Activated T-cell treated with anti-CD3 and anti-CD28 coated beads, Interleukin-2, amount 50 U/mL, for 72 hours (primary cell): ENCODE results near the gene FRY. TPM values are rescaled to one million over a fixed set of nuclear protein-coding genes. Genes with fewer than 3 reads are reported as not detected.
A peak's percentile ranks its signal among the peaks of the same experiment; 100 is the strongest.

Experiments used
- ATAC-seq, 2 donors: fragments of 150-1000 bp; cut with Tn5 transposase; replicated peaks in 1 of 2; 2 replicates each; pipeline ENCODE4 v1.10.0; 2021; ENCODE audit warnings: moderate library complexity in 2 of 2, mild to moderate bottlenecking in 1 of 2
- DNase-seq, 2 donors: peaks; one replicate each; pipeline ENCODE4 v3.0.0; 2021 to 2022; ENCODE audit warnings: mixed read lengths in 1 of 2
- H3K27ac Mint-ChIP-seq: one replicate; pipeline ENCODE4 v1.8.0; 2022; ENCODE audit warnings: mild to moderate bottlenecking, moderate library complexity, mixed read lengths
- H3K27me3 Mint-ChIP-seq: one replicate; pipeline ENCODE4 v1.8.0; 2022; ENCODE audit warnings: low read depth, mixed read lengths
- H3K36me3 Mint-ChIP-seq, 2 donors: one replicate each; pipeline ENCODE4 v1.8.0; 2022; ENCODE audit warnings: mixed read lengths in 2 of 2, mild to moderate bottlenecking in 1 of 2; ENCODE audit not compliant: insufficient read depth in 2 of 2
- H3K4me1 Mint-ChIP-seq: one replicate; pipeline ENCODE4 v1.8.0; 2022; ENCODE audit warnings: low read depth, mixed read lengths
- H3K4me3 Mint-ChIP-seq, 2 donors: one replicate each; pipeline ENCODE4 v1.8.0; 2022; ENCODE audit warnings: mild to moderate bottlenecking in 2 of 2, mixed read lengths in 2 of 2, moderate library complexity in 2 of 2
- H3K9me3 Mint-ChIP-seq, 2 donors: one replicate each; pipeline ENCODE4 v1.8.0; 2022; ENCODE audit warnings: mixed read lengths in 2 of 2
- total RNA-seq, 2 donors: library from RNA; stranded (reverse); gene quantifications; one replicate each; pipeline ENCODE4 v1.2.3, GENCODE V29; 2022

Gene FRY
- total RNA-seq, 2 donors from 2014 or later = 6.5 to 7.6 TPM

DNA sequence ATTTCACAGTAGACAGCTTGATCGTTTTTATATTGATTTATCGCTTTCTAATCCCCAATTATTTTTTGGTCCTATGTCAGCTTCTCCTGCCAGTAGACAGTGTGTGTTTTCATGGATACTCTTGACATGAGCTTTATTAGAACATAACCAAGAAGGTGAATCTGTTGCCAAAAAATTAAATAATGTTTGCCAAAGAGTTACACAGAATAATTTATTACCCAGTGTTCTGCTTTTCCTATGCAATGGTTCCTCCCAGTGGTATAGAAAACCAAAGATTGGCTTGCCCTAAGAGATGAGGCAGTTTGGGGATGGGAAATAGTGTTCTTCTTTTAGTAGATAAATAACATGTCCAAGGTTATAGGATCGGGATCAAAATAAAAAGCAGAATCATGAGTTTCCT lies 8.5 kb upstream of the FRY start:
- H3K4me3 Mint-ChIP-seq = no peak overlapping the region
- H3K27ac Mint-ChIP-seq = no peak overlapping the region
- ATAC-seq (no peak), DNase-seq (no peak)
- H3K9me3 Mint-ChIP-seq = no peaks in the 10 kb centered on the region
- H3K4me1 Mint-ChIP-seq = no peaks in the 10 kb centered on the region
- H3K27me3 Mint-ChIP-seq = no peaks in the 10 kb centered on the region
- H3K36me3 Mint-ChIP-seq = no peaks in the 10 kb centered on the region

DNA sequence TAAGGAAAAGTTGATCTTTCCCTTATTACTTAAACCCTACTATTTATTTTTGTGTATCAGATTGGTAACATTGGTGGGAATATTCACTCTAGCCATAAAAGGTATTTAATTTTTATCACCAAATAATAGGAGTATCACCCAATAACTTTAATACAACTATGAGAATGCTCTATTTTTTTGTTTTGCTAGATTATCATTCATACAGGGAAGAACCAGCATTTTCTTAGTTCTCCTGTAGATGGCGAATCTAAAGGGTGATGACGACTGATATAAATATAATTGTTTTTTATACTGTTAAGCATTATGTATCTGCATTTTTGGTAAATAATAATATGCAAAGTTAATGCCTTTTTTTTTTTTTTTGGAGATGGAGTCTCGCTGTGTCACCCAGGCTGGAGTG lies 7.9 kb upstream of the FRY start:
- Mint-ChIP-seq H3K27me3 (no peaks in the 10 kb centered on the region), H3K4me1 (no peaks in the 10 kb centered on the region), H3K4me3 (no peak overlapping the region), H3K9me3 (no peaks in the 10 kb centered on the region), H3K36me3 (no peaks in the 10 kb centered on the region), H3K27ac (no peak overlapping the region)
- no peak for DNase-seq
- no peak for ATAC-seq

DNA sequence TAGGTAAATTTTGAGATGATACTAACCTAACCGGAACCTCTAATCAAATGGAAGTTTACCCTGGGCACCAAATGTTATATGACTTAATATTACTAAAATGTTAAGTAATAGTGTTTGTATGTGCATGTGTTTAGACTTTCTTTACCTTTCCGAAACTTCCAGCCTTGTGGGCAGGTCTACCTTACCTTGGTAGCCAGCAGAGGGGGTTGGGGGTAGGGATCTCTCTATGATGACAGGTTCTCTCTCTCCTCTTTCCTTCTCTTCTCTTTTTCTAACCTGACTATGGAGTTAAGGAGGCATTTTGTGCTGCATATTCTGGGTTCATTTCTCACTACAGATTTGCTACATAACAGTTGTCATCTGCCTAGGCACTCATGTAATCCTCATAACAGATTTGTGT lies 6.8 kb upstream of the FRY start:
- DNase-seq (no peak), ATAC-seq (no peak)
- H3K9me3 Mint-ChIP-seq = no peaks in the 10 kb centered on the region
- H3K4me3 Mint-ChIP-seq = no peak overlapping the region
- no peaks in the 10 kb centered on the region for H3K36me3 Mint-ChIP-seq
- no peaks in the 10 kb centered on the region for H3K4me1 Mint-ChIP-seq
- H3K27ac Mint-ChIP-seq = no peak overlapping the region
- H3K27me3 Mint-ChIP-seq = no peaks in the 10 kb centered on the region

DNA sequence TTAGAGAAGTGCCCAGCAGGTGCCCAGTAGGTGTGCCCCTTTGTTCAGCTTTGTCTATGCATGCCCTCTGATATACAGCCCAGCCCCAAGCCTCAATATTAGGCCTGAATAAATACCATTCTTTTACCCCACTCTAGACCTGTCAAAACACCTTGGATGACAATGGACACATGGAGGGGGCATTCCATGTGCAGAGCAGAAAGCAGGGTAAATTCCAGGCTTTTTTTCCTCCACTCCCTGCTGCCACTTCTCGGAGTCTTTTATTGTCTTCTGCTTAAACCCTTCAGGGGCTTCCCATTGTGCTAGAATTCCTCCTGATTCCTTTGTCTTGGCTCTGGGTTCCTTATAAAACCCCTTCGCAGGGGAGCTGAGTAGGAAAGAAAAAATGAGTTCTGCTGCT lies 5.8 kb upstream of the FRY start:
- Mint-ChIP-seq H3K36me3 (no peaks in the 10 kb centered on the region), H3K27ac (no peak overlapping the region), H3K27me3 (no peaks in the 10 kb centered on the region), H3K4me1 (peaks cover 7% of the 10 kb centered on the region), H3K4me3 (no peak overlapping the region), H3K9me3 (no peaks in the 10 kb centered on the region)
- ATAC-seq (no peak), DNase-seq (no peak)

DNA sequence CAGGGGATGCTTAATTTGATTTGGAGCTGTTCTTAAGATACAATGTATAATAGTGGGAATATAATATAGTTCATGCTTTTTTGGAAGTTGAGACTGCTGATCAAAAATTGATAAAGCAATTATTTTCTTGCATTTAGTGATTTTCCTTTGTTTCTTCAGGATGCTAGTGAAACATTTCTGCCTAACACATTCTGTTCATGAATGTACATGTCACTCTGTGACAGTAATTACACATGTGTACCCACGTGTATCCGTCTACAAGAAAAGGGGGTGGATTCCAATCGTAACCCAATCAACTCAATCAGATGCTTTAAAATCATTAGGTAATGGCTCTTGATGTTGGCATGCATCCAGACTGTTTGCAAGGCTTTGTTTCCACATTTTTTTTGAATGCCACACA lies 5.0 kb upstream of the FRY start:
- Mint-ChIP-seq H3K27me3 (no peaks in the 10 kb centered on the region), H3K36me3 (no peaks in the 10 kb centered on the region), H3K9me3 (no peaks in the 10 kb centered on the region), H3K4me3 (no peak overlapping the region), H3K4me1 (peaks cover 9% of the 10 kb centered on the region), H3K27ac (no peak overlapping the region)
- ATAC-seq = no peak
- no peak for DNase-seq

DNA sequence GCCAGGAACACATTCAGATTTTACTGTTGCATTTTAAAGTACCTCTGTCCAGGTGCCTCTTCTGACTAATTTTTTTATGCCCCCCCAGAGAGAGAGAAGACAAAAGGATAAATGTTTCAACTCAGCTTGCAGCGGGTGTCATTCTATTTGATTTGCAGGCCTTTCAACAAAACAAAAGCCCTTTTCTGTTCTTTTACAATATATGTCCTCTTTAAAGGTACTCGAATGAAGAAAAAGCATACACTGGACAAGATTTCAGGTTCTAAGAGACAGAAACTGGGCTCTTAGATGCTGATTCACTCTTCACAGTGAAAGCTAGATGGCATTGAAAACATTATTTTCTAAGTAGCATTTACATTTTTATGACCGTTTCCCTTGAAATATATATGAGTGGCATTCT lies 2.9 kb upstream of the FRY start:
- H3K4me3 Mint-ChIP-seq = no peak overlapping the region
- H3K4me1 Mint-ChIP-seq = peaks cover 23% of the 10 kb centered on the region
- no peak for DNase-seq
- no peaks in the 10 kb centered on the region for H3K27me3 Mint-ChIP-seq
- H3K9me3 Mint-ChIP-seq = no peaks in the 10 kb centered on the region
- no peak for ATAC-seq
- H3K36me3 Mint-ChIP-seq = peaks cover 0 to 1% of the 10 kb centered on the region in 2 donors
- no peak overlapping the region for H3K27ac Mint-ChIP-seq

DNA sequence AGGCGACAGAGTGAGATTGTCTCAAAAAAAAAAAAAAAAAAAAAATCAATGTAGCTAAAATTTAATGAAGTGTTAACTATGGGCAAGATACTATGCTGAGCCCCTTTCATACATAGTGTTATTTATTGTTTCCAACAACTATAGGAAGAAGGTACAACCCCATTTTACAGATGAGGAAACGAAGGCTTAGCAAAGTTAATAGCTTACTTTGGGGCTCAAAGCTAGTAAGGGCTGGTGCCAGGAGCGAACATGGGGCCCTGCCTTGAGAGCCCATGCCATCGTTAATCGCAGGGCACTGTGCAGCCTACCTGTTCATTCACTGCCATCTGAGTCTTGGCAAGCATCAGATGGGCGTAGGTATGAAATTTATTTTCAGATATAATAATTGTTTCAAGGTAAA lies 1.9 kb upstream of the FRY start:
- H3K4me1 Mint-ChIP-seq = peaks cover 32% of the 10 kb centered on the region
- no peak overlapping the region for H3K4me3 Mint-ChIP-seq
- no peaks in the 10 kb centered on the region for H3K9me3 Mint-ChIP-seq
- H3K27me3 Mint-ChIP-seq = no peaks in the 10 kb centered on the region
- H3K36me3 Mint-ChIP-seq = peaks cover 0 to 1% of the 10 kb centered on the region in 2 donors
- H3K27ac Mint-ChIP-seq = no peak overlapping the region
- DNase-seq = no peak
- no peak for ATAC-seq

DNA sequence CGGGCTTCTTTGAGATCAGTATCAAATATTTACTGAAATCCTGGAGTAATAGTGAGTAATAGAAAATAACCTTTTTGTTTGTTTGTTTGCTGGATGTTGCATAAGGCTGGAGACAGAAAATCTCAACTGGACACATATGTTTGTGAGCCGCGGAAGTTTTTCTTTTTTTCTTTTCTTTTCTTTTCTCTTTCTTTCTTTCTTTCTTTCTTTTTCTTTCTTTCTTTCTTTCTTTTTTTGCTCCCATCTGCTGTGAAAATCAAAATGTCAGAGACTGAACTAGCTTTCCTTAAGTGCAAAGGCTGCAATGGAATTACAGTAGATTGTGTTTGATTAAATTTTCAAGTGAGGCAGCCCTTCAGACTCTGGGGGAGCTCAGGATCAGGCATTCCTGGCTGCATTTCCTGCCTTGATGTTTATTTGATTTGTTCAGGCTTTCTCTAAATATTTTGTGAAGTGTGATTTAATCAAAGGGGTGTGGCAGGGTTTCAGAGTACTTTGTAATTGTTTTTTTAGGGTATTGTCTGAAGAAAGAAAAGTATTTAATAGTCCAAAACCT lies 319 bp downstream of the FRY start:
- H3K4me3 Mint-ChIP-seq = peak overlapping the region; percentile 77 to 92
- peak overlapping the region; percentile 48 for H3K27ac Mint-ChIP-seq
- no peaks in the 10 kb centered on the region for H3K9me3 Mint-ChIP-seq
- ATAC-seq (no peak), DNase-seq (no peak)
- peaks cover 54% of the 10 kb centered on the region for H3K4me1 Mint-ChIP-seq
- peaks cover 0 to 1% of the 10 kb centered on the region in 2 donors for H3K36me3 Mint-ChIP-seq
- no peaks in the 10 kb centered on the region for H3K27me3 Mint-ChIP-seq

DNA sequence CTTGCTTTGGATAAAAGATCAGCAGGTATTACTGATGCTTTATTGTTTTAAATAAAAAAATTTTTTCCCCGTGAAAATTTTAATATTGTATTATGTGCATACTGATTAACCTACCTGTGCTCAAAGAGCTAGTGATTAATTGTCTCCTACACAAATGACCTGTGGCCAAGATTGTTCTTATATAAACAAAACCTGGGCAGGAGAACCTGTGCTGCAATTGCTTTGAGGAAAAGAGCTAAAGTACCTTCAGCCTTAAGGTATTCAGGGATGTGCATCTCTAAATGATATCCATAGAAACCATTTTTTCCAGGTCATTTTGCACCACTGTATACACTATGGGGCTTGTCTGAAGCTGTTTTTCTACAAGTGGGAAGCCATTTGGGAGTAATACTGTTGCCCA lies 1.2 kb downstream of the FRY start:
- Mint-ChIP-seq H3K27ac (peak overlapping the region; percentile 33), H3K4me3 (peak overlapping the region; percentile 77 to 92), H3K9me3 (no peaks in the 10 kb centered on the region), H3K36me3 (peaks cover 0 to 1% of the 10 kb centered on the region in 2 donors), H3K4me1 (peaks cover 62% of the 10 kb centered on the region), H3K27me3 (no peaks in the 10 kb centered on the region)
- DNase-seq (no peak), ATAC-seq (no peak)

DNA sequence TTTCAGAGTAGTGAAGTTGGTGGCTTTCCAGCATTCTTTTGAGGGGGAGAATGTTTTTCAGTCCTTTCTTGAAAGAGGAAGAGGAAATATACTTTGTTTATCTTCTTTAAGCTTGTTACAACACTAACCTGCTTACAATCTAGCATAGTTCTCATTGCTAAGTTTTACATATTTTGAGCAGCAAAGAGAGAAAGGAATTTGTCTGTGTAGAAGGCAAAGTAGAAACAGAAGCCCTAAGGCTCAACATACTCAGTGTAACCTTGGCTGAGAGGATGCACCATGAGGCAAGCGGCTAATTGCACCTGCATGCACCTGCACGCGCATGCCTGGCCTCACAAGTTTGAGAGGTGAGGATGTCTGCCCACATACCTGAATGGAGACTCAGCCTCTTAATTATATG lies 2.2 kb downstream of the FRY start:
- DNase-seq = no peak
- peaks cover 0 to 1% of the 10 kb centered on the region in 2 donors for H3K36me3 Mint-ChIP-seq
- peak overlapping the region; percentile 77 to 92 for H3K4me3 Mint-ChIP-seq
- H3K27ac Mint-ChIP-seq = no peak overlapping the region
- no peak for ATAC-seq
- H3K27me3 Mint-ChIP-seq = no peaks in the 10 kb centered on the region
- H3K4me1 Mint-ChIP-seq = peaks cover 68% of the 10 kb centered on the region
- no peaks in the 10 kb centered on the region for H3K9me3 Mint-ChIP-seq

DNA sequence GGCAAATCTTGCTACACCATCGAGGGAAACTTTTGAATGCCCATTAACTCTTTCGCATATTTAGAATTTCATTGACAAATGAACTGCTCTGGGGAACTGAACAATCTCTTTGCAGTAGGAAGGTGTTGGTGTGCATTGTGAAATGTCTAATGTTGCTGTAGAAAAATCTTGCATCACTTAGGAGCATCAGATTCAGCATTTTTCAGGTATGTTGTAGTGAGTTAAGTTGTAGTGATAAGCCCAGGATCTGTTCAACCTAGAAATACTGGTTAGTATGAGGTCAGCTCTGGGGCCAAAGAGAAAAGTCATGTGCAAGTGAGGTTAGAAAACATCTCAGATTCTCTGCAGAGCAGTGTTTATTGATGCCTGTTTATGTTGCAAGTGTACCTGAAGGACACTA lies 4.1 kb downstream of the FRY start:
- H3K9me3 Mint-ChIP-seq = no peaks in the 10 kb centered on the region
- H3K27me3 Mint-ChIP-seq = no peaks in the 10 kb centered on the region
- H3K4me3 Mint-ChIP-seq = peak overlapping the region; percentile 41 to 47
- H3K27ac Mint-ChIP-seq = no peak overlapping the region
- no peak for ATAC-seq
- H3K36me3 Mint-ChIP-seq = peaks cover 0 to 1% of the 10 kb centered on the region in 2 donors
- H3K4me1 Mint-ChIP-seq = peaks cover 76% of the 10 kb centered on the region
- DNase-seq = no peak

DNA sequence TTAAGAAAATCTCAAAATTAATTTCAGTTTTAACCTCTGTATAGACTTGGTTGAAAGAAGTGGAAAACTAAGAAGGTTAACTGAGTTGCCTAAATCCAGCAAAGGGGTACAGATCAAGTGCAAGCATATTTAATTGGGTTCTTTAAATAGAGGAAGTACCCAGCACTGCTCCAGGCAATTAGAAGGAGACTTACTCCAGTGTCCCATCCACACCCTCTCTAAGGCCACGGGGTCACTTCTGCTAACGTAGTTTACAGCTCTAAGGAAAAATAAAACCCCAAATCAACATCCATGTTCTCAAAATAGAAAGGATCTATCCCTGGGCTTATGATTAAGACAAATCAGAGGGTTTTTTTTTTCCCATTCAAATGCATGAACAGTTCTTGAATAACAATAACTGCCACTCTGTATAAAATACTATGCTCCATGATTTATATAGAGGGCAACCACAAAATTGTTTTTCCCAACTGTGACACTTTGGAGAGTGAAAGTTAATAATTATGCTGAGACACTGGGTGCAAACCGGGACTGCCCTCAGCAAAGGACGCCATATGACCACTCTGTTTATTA lies 4.6 kb downstream of the FRY start:
- peak overlapping the region; percentile 66 for H3K27ac Mint-ChIP-seq
- H3K4me1 Mint-ChIP-seq = peaks cover 74% of the 10 kb centered on the region
- ATAC-seq (no peak), DNase-seq (no peak)
- no peaks in the 10 kb centered on the region for H3K27me3 Mint-ChIP-seq
- peak overlapping the region; percentile 41 to 61 for H3K4me3 Mint-ChIP-seq
- H3K9me3 Mint-ChIP-seq = no peaks in the 10 kb centered on the region
- peaks cover 0 to 1% of the 10 kb centered on the region in 2 donors for H3K36me3 Mint-ChIP-seq

DNA sequence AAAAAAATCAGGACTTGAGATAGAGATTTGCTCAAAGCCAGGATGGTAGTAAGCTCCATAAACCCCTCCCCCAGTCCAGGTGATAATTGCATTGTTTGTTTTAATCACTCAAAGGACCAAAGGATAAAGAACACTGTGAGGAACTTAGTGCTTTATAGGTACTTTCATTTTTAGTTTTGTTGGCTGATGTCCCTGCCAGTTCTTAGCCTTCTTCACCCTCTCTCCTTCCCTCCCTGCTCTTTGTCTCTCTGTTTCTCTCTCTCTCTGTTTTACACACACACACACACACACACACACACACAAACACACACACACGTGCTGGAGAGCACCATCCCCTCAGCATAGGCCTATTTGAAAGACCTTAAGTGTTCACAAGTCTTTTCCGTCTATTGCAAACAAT lies 5.2 kb downstream of the FRY start:
- Mint-ChIP-seq H3K27ac (peak overlapping the region; percentile 66), H3K27me3 (no peaks in the 10 kb centered on the region), H3K4me1 (peaks cover 80% of the 10 kb centered on the region), H3K4me3 (peak overlapping the region; percentile 41 to 61), H3K36me3 (peaks cover 0 to 1% of the 10 kb centered on the region in 2 donors), H3K9me3 (no peaks in the 10 kb centered on the region)
- DNase-seq (no peak), ATAC-seq (peak in 1 of 2 donors; percentile 39)

DNA sequence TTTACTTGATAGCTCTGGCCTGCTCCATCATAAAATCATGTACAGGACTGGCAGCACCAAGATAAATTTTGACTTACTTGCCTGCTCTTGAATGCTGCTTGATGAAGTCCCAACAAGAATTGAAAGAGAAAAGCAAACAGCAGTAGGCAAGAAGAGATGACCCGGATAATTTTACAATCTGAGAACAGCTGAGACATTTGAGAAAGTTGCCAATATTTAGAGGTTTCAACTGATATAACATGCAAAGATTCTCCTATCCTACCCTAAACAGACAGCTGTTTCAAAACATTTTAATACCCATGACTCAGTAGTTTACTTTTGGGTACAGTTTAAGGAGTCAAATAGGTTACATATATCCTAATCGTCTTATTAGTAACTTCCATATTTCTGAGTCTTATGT lies 5.9 kb downstream of the FRY start:
- no peak for ATAC-seq
- peak overlapping the region; percentile 41 to 61 for H3K4me3 Mint-ChIP-seq
- H3K27ac Mint-ChIP-seq = no peak overlapping the region
- DNase-seq = no peak
- no peaks in the 10 kb centered on the region for H3K27me3 Mint-ChIP-seq
- H3K36me3 Mint-ChIP-seq = no peaks in the 10 kb centered on the region
- H3K4me1 Mint-ChIP-seq = peaks cover 85% of the 10 kb centered on the region
- no peaks in the 10 kb centered on the region for H3K9me3 Mint-ChIP-seq
